ENCODE data around the gene ACTN4. TPM values are rescaled to one million over a fixed set of nuclear protein-coding genes. Genes with fewer than 3 reads are reported as not detected.

ACTN4 gene
- total and polyA plus RNA-seq, 11 donors, result 100 to 307 (median 149) TPM

GRCh38 chr19:38667661-38668171 lies 20.3 kb downstream of the ACTN4 start:
- Histone ChIP-seq H3K27me3 (no peaks in the 10 kb centered on the region), H3K4me3 (peak overlapping the region in 1 of 12 donors; percentile 7), H3K27ac (peak overlapping the region; percentile 88 to 99 (median 96)), H3K9me3 (no peaks in the 10 kb centered on the region), H3K36me3 (peaks cover 0 to 10% (median 0%) of the 10 kb centered on the region in 9 donors), H3K4me1 (peaks cover 60 to 100% (median 98%) of the 10 kb centered on the region in 12 donors)
- ATAC-seq (no peak), DNase-seq (no peak)
- no peak for TF ChIP-seq POLR2A (IDR thresholded peaks at IDR 0.05)
- TF ChIP-seq CTCF (IDR thresholded peaks at IDR 0.05), result no peak
- WGBS, 4 donors, result 14 to 21% (median 17%) methylated on average over 8 of the region's 8 CpGs
- intact Hi-C loops (cut with DNase I), result loop anchor here in 2 of 10 donors (5.0 kb wide), 1 partner anchor 40 kb away; no protein-coding TSS in a partner anchor

- TF ChIP-seq POLR2A (IDR thresholded peaks at IDR 0.05) (no peak), CTCF (IDR thresholded peaks at IDR 0.05) (no peak)
- no peaks in the 10 kb centered on the region for H3K27me3 ChIP-seq
- H3K27ac ChIP-seq, result peak overlapping the region; percentile 81 to 99 (median 96)
- H3K36me3 ChIP-seq, result peaks cover 0 to 10% (median 0%) of the 10 kb centered on the region in 9 donors
- intact Hi-C loops (cut with DNase I), result loop anchor here in 2 of 10 donors (5.0 kb wide), 1 partner anchor 38 kb away; no protein-coding TSS in a partner anchor
- DNase-seq, result no peak
- whole genome bisulfite sequencing, 4 donors, result 57 to 62% (median 59%) methylated on average over 5 of the region's 5 CpGs
- H3K9me3 ChIP-seq, result no peaks in the 10 kb centered on the region
- peaks cover 54 to 97% (median 92%) of the 10 kb centered on the region in 12 donors for H3K4me1 ChIP-seq
- no peak for ATAC-seq
- no peak overlapping the region for H3K4me3 ChIP-seq
Observed at GRCh38 chr19:38669552-38669951, 22.1 kb downstream of the ACTN4 start.

- 33 to 46% (median 39%) methylated on average over 3 of the region's 3 CpGs for WGBS, 4 donors
Observed at GRCh38 chr19:38670921-38671398, 23.5 kb downstream of the ACTN4 start.

More at GRCh38 chr19:38670921-38671398, 23.5 kb downstream of the ACTN4 start:
- Histone ChIP-seq H3K27ac (peak overlapping the region; percentile 81 to 99 (median 96)), H3K9me3 (no peaks in the 10 kb centered on the region), H3K4me1 (peaks cover 53 to 97% (median 91%) of the 10 kb centered on the region in 12 donors), H3K27me3 (no peaks in the 10 kb centered on the region), H3K4me3 (no peak overlapping the region), H3K36me3 (peaks cover 0 to 10% (median 0%) of the 10 kb centered on the region in 9 donors)
- DNase-seq (no peak), ATAC-seq (no peak)
- intact Hi-C loops (cut with DNase I), result no loop called here
- no peak for TF ChIP-seq CTCF (IDR thresholded peaks at IDR 0.05)
- TF ChIP-seq POLR2A (IDR thresholded peaks at IDR 0.05), result no peak

Measured in heart left ventricle (tissue), 16 donors.